ENCODE data around the gene RNF7.
A peak's percentile ranks its signal among the peaks of the same experiment; 100 is the strongest.
"Not testable (repeated sequence)": the region's sequence is repeated elsewhere in the genome, so short reads cannot be mapped to it uniquely, and the experiment has no call there.

Gene RNF7

GRCh38 chr3:141783632-141784031 is 45.5 kb downstream of the RNF7 start:
- no peak for DNase-seq

GRCh38 chr3:141784096-141784495 is 46.0 kb downstream of the RNF7 start:
- DNase-seq, result no peak

- no peak for DNase-seq
These were observed 46.4 kb downstream of the RNF7 start for GRCh38 chr3:141784531-141784930.

GRCh38 chr3:141788149-141788548 is 50.1 kb downstream of the RNF7 start:
- no peak for DNase-seq

GRCh38 chr3:141788750-141789149 is 50.7 kb downstream of the RNF7 start:
- DNase-seq, result not testable (repeated sequence)

- DNase-seq, result no peak
These were observed 51.2 kb downstream of the RNF7 start for GRCh38 chr3:141789281-141789680.

GRCh38 chr3:141790171-141790570 is 52.1 kb downstream of the RNF7 start:
- DNase-seq, result no peak

GRCh38 chr3:141792495-141792894 is 54.4 kb downstream of the RNF7 start:
- DNase-seq, result no peak

- DNase-seq, result no peak
These were observed 55.6 kb downstream of the RNF7 start for GRCh38 chr3:141793476-141794260.

- peak; percentile 18 for DNase-seq
These were observed 57.2 kb downstream of the RNF7 start for GRCh38 chr3:141795276-141795675.

GRCh38 chr3:141795741-141796080 is 57.6 kb downstream of the RNF7 start:
- DNase-seq, result no peak

- DNase-seq, result peak; percentile 63
These were observed 58.2 kb downstream of the RNF7 start for GRCh38 chr3:141796081-141796888.

Measured in stimulated activated CD4-positive, alpha-beta T cell treated with anti-CD3 and anti-CD28 coated beads, Interleukin-4, amount 100 ng/mL, for 1 hour (primary cell).